ENCODE measurements around the gene IKZF2. TPM values are rescaled to one million over a fixed set of nuclear protein-coding genes. Genes with fewer than 3 reads are reported as not detected.

Gene IKZF2
- total RNA-seq, 3 donors from 2014 or later: 5.6 to 11.1 (median 8.6) TPM

DNA sequence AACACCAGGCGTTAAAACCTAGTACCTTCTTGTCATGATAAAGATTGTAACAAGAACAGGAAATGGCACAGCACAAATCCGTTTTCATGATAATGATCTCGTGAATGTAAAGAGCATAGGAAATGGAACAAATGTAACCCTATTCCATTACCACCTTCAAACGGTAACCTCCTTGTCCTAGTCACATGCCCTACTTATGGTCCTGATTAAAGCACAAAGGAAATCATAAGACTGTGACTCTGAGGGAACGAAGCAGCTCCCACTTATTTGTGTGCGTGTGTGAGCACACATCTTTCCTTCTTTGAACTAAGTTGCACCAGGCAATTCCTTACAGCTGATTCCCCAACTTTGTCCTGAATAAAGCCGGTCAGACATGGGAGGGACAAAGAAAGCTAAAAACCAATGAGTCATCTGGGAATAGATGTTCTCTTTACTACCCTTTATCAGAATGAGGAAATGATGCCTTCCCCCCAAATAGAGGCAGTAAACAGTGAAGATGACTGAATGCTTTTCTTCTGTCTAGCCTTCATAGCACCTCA lies 192.6 kb downstream of the IKZF2 start:
- Histone ChIP-seq H3K9me3 (no peaks in the 10 kb centered on the region), H3K4me1 (ENCODE audit: low read depth) (no peaks in the 10 kb centered on the region), H3K36me3 (ENCODE audit: low read depth) (no peaks in the 10 kb centered on the region), H3K4me3 (no peak overlapping the region)
- no peak for ATAC-seq
- TF ChIP-seq, protein P1, sequence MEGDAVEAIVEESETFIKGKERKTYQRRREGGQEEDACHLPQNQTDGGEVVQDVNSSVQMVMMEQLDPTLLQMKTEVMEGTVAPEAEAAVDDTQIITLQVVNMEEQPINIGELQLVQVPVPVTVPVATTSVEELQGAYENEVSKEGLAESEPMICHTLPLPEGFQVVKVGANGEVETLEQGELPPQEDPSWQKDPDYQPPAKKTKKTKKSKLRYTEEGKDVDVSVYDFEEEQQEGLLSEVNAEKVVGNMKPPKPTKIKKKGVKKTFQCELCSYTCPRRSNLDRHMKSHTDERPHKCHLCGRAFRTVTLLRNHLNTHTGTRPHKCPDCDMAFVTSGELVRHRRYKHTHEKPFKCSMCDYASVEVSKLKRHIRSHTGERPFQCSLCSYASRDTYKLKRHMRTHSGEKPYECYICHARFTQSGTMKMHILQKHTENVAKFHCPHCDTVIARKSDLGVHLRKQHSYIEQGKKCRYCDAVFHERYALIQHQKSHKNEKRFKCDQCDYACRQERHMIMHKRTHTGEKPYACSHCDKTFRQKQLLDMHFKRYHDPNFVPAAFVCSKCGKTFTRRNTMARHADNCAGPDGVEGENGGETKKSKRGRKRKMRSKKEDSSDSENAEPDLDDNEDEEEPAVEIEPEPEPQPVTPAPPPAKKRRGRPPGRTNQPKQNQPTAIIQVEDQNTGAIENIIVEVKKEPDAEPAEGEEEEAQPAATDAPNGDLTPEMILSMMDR (IDR thresholded peaks at IDR 0.05): no peak
- no peak for DNase-seq
- intact Hi-C loops (cut with DNase I, micrococcal nuclease): no loop called here

DNA sequence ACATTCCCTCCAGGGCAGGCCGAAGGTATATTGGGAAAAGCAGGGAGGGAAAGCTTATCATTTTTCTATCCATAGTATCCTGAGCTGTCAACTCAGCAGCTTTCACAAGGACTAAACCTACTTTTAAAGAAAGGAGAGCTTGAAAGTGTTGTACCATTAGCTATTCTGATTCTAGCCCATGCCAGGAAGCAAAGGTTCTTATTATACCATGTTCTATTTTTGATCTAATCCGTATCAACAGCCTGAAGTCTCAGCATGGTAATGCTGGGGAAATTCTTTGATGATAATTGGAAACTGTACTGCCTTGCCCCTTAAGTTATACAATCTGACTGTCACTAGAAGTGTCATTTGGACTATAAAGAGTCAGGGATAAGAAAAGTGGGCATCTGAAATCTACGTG lies 193.3 kb downstream of the IKZF2 start:
- TF ChIP-seq, protein P1 (IDR thresholded peaks at IDR 0.05): no peak
- Histone ChIP-seq H3K9me3 (no peaks in the 10 kb centered on the region), H3K36me3 (ENCODE audit: low read depth) (no peaks in the 10 kb centered on the region), H3K4me3 (no peak overlapping the region), H3K4me1 (ENCODE audit: low read depth) (no peaks in the 10 kb centered on the region)
- no peak for DNase-seq
- ATAC-seq: no peak
- intact Hi-C loops (cut with DNase I, micrococcal nuclease): no loop called here

DNA sequence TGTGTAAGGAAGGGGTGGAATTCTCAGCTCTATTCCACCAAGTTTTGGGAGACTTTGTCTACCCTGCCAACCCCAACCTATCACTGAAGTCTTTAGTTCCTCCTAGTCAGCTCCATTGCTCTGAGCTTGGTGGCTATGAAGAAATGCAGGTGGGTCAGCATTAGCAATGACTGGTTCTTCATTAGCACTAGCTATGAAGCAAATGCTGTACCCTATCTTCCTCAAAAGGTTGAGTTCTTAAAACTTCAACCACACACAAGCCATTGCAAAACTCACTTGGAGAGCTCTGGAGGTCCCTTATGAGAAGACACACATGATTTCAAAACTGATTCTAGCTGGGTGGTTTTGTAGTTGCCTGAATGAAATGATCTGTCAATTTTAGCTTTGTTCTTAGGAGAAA lies 193.8 kb downstream of the IKZF2 start:
- no peak for DNase-seq
- TF ChIP-seq, protein P1 (IDR thresholded peaks at IDR 0.05): no peak

DNA sequence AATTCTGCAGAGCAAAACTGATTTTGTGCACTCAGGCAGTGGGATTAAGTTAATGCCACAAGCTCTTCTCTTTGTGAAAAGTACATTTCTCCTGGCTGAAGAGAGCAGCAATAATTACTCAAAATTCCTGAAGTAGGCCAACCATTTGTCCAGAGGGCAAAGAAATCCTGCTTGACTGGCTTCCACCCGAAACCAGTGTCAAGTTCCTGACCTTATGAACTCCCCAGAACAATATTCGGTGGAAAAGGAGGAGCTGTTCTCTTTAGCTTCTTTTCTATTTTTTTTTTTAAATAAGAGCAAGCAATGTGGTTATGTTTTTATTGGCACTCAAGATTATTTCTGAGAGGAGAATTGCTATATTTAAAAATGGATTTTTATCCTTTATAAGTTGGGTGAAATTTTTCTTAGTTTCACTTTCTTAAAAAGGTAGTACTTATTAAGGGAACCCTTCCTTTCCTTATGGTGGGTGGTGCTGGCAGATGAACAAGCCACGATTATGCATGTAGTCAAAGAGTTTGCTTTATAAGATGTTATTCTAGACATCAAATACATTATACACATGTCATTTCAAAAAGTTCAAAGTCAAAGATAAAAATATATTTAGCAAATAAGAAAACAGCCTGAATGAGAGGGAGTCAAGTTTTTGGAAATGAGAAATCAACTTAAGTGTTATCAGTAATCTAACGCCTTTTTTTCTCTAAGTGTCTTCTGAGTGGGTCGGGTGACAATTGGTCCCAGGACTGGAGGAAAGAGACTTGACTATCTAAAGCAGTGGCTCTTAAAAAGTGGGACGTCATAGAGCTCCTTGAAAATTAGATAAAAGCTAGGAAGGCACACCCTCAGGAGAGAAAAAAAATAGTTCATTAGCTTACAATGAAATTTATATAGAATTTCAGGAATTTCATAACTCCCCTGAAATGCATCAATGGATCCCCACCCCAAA lies 194.5 kb downstream of the IKZF2 start:
- DNase-seq (no peak), ATAC-seq (no peak)
- intact Hi-C loops (cut with DNase I, micrococcal nuclease): no loop called here
- TF ChIP-seq, protein P1 (IDR thresholded peaks at IDR 0.05): no peak
- no peaks in the 10 kb centered on the region for H3K9me3 ChIP-seq
- H3K4me3 ChIP-seq: no peak overlapping the region
- no peaks in the 10 kb centered on the region for H3K4me1 ChIP-seq (ENCODE audit: low read depth)
- no peaks in the 10 kb centered on the region for H3K36me3 ChIP-seq (ENCODE audit: low read depth)

More for the DNA sequence above, 193.8 kb downstream of the IKZF2 start:
- Histone ChIP-seq H3K4me1 (ENCODE audit: low read depth) (no peaks in the 10 kb centered on the region), H3K4me3 (no peak overlapping the region), H3K36me3 (ENCODE audit: low read depth) (no peaks in the 10 kb centered on the region), H3K9me3 (no peaks in the 10 kb centered on the region)
- no peak for ATAC-seq
- intact Hi-C loops (cut with DNase I, micrococcal nuclease): no loop called here

DNA sequence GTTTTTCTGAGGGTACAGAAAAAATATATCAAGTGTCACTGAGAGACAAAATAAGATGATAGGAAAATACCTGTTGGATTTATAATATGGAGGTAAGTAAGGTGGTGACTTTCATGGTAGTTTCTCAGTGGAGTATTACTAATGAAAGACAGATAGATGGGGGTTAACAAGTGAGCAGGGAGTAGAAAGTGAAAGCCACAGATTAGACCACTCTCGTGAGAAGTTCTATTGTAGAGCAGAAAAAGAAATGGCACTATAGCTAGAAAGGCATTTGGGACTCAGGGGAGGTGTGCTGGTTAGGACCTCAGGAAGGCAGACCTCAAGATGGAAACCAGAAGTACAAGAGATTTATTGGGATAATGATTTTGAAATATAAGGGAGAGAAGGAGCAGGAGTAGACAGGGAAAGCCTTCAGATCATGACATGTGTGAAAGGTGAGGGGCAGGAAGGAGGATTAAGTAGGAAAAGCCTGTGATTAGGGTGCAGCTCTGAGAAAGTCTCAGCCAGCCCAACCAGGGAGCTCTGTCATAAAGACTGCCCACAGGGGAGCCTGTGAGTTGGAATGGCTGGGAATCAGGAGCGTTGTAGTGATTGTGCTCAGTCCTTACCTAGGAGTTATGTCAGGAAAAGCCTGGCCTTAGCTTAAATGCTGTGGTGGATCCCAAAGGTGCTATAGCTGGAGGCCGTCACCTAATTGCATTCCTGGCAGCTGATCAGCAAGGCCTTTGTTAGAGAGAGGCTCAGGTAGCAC lies 198.1 kb downstream of the IKZF2 start:
- intact Hi-C loops (cut with DNase I, micrococcal nuclease): no loop called here
- TF ChIP-seq, protein P1 (IDR thresholded peaks at IDR 0.05): no peak
- Histone ChIP-seq H3K4me1 (ENCODE audit: low read depth) (no peaks in the 10 kb centered on the region), H3K36me3 (ENCODE audit: low read depth) (no peaks in the 10 kb centered on the region), H3K9me3 (no peaks in the 10 kb centered on the region), H3K4me3 (no peak overlapping the region)
- DNase-seq (no peak), ATAC-seq (no peak)
